Thoracic aorta (tissue), 2 donors: ENCODE measurements around the gene CFAP100. TPM values are rescaled to one million over a fixed set of nuclear protein-coding genes. Genes with fewer than 3 reads are reported as not detected.

ENCODE experiments used
- ATAC-seq: fragments of 150-250 bp; one replicate; pipeline ENCODE4 v1.8.0; 2017; ENCODE audit warnings: low read depth; ENCODE audit not compliant: insufficient number of reproducible peaks, low FRiP score
- DNase-seq: peaks from one replicate; pipeline ENCODE4 v3.0.0-alpha.2; 2020; ENCODE audit warnings: low spot score
- H3K27ac ChIP-seq, 2 donors: fragments of 200-600 bp; sonication (generic); 1 replicate in 1 of 2; 2 replicates in 1 of 2; pipeline ENCODE4 v1.5.1; 2016; ENCODE audit warnings: mild to moderate bottlenecking in 2 of 2, moderate library complexity in 2 of 2
- H3K27me3 ChIP-seq: fragments of 200-600 bp; sonication (generic); replicated peaks from 2 replicates; pipeline ENCODE4 v1.6.0; 2016; ENCODE audit warnings: mild to moderate bottlenecking; ENCODE audit not compliant: insufficient read depth
- H3K36me3 ChIP-seq: fragments of 200-600 bp; sonication (generic); one replicate; pipeline ENCODE4 v1.5.1; 2016
- H3K4me1 ChIP-seq, 2 donors: fragments of 200-600 bp; sonication (generic); 1 replicate in 1 of 2; 2 replicates in 1 of 2; pipeline versions ENCODE4 v1.5.1 to v1.6.0; 2016; ENCODE audit warnings: low read depth in 2 of 2, mild to moderate bottlenecking in 1 of 2; ENCODE audit not compliant: control insufficient read depth in 1 of 2
- H3K4me3 ChIP-seq: fragments of 200-600 bp; sonication (generic); 2 replicates; pipeline ENCODE4 v1.5.1; 2016; ENCODE audit warnings: mild to moderate bottlenecking
- H3K9me3 ChIP-seq: fragments of 200-600 bp; sonication (generic); 2 replicates; pipeline ENCODE4 v1.5.1; 2016
- total RNA-seq, 2 donors: library from RNA; depleted of rRNA; stranded (reverse); fragments of >200 nt; gene quantifications; one replicate each; pipeline versions ENCODE4 v1.1.0 to v1.2.3, GENCODE V29; 2016
- TF ChIP-seq, protein P1 (sequence below): fragments of 200-600 bp; sonication (generic); IDR thresholded peaks from one replicate; pipeline ENCODE4 v1.5.1; 2019; ENCODE audit warnings: antibody characterized with exemption

CFAP100 gene
- total RNA-seq, 2 donors from 2014 or later, result not detected

DNA sequence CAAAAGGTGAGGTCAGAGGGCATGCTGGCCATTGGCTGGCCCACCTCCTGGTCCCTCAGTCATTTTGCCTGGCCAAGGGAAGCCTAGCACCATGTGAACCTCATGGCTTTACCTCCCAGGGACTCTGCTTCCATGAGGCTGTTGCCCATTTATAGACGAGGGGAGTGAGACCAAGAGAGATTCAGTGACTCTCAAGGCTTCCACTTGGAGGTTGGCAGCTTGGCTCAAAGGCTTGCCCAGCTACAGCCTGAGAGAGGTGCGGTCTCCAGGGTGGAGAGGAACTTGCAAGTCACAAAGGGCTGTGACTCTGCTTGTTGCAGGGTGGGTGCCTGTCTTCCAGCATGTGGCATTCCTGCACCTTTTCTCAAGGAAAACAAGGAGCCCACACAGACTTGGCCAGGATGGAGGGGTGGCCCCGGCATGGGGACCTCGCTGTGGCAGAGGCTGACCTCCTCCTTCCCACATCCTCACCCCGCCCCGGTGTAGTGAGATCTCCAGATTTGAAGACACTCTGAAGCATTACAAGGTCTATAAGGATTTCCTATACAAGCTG lies 24.5 kb downstream of the CFAP100 start:
- H3K36me3 ChIP-seq, result no peaks in the 10 kb centered on the region
- H3K27me3 ChIP-seq, result no peaks in the 10 kb centered on the region
- no peak overlapping the region for H3K4me3 ChIP-seq
- ATAC-seq (no peak), DNase-seq (no peak)
- no peaks in the 10 kb centered on the region for H3K4me1 ChIP-seq
- H3K27ac ChIP-seq, result no peak overlapping the region
- H3K9me3 ChIP-seq, result no peaks in the 10 kb centered on the region
- TF ChIP-seq, protein P1, sequence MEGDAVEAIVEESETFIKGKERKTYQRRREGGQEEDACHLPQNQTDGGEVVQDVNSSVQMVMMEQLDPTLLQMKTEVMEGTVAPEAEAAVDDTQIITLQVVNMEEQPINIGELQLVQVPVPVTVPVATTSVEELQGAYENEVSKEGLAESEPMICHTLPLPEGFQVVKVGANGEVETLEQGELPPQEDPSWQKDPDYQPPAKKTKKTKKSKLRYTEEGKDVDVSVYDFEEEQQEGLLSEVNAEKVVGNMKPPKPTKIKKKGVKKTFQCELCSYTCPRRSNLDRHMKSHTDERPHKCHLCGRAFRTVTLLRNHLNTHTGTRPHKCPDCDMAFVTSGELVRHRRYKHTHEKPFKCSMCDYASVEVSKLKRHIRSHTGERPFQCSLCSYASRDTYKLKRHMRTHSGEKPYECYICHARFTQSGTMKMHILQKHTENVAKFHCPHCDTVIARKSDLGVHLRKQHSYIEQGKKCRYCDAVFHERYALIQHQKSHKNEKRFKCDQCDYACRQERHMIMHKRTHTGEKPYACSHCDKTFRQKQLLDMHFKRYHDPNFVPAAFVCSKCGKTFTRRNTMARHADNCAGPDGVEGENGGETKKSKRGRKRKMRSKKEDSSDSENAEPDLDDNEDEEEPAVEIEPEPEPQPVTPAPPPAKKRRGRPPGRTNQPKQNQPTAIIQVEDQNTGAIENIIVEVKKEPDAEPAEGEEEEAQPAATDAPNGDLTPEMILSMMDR, result no peak

- DNase-seq, result no peak
- Histone ChIP-seq H3K36me3 (no peaks in the 10 kb centered on the region), H3K9me3 (no peaks in the 10 kb centered on the region), H3K27ac (no peak overlapping the region), H3K4me1 (no peaks in the 10 kb centered on the region), H3K27me3 (no peaks in the 10 kb centered on the region), H3K4me3 (no peak overlapping the region)
- TF ChIP-seq, protein P1, result no peak
- no peak for ATAC-seq
Observed at GRCh38 chr3:126419886-126420786, 25.4 kb downstream of the CFAP100 start.

- ATAC-seq, result no peak
- Histone ChIP-seq H3K4me3 (no peak overlapping the region), H3K27me3 (no peaks in the 10 kb centered on the region), H3K9me3 (peaks cover 8% of the 10 kb centered on the region), H3K4me1 (no peaks in the 10 kb centered on the region), H3K27ac (no peak overlapping the region), H3K36me3 (no peaks in the 10 kb centered on the region)
- TF ChIP-seq, protein P1, result no peak
- DNase-seq, result no peak
Observed at GRCh38 chr3:126421573-126422119, 26.9 kb downstream of the CFAP100 start.

DNA sequence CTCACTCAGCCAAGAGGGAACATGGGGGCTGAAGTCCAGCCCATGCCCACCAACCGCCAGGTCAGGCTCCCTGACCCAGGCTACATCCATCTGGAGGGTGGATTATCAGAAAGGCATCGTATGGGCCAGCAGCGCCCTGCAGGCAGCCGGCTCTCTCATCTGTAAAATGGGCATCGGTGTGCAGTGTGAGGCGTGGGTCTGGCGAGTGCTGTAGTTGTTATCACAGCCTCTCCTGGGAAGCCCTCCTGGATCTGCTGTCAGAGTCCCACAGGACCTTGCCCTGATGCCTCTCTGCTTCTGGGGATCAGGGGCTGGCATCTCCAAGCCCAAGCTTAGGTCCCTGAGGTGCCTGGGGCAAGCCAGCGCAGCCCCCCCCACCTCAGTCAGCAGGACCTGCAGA lies 27.4 kb downstream of the CFAP100 start:
- Histone ChIP-seq H3K4me1 (no peaks in the 10 kb centered on the region), H3K4me3 (no peak overlapping the region), H3K36me3 (no peaks in the 10 kb centered on the region), H3K27ac (no peak overlapping the region), H3K9me3 (peaks cover 12% of the 10 kb centered on the region), H3K27me3 (no peaks in the 10 kb centered on the region)
- ATAC-seq (no peak), DNase-seq (no peak)
- TF ChIP-seq, protein P1, result no peak

DNA sequence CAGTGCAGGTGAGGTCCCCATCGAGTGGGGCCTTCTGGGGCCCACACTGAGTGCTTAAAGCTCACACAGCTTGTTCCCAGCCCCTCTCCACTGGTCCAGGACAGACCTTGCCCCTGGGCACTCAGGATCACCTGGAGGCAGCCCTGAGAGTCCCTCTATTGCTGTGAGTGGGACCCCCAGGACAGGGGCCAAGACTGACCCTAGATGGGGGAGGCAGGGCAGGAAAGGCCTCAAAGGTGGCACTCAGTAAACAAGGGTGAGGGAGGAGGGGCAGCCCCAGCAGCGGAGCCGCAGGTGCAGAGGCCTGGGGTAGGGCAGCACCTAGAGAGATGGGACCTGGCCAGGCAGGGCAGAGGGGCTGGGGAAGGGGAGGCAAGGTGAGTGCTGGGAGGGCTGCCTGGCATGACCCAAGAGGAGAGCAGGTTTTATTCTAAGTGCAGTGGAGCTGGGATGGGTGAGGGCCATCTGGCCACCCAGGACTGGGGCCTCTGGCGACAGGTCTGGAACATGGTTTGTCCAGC lies 27.9 kb downstream of the CFAP100 start:
- ATAC-seq (no peak), DNase-seq (no peak)
- TF ChIP-seq, protein P1, result no peak
- Histone ChIP-seq H3K36me3 (no peaks in the 10 kb centered on the region), H3K4me3 (no peak overlapping the region), H3K4me1 (no peaks in the 10 kb centered on the region), H3K9me3 (peaks cover 12% of the 10 kb centered on the region), H3K27ac (no peak overlapping the region), H3K27me3 (no peaks in the 10 kb centered on the region)
